GM04503 (cell line): ENCODE data around the gene RAB10.
A peak's percentile ranks its signal among the peaks of the same experiment; 100 is the strongest.
"Not testable (repeated sequence)": the region's sequence is repeated elsewhere in the genome, so short reads cannot be mapped to it uniquely, and the experiment has no call there.

Source experiments
- DNase-seq: peaks from one replicate; pipeline ENCODE4 v3.0.0-alpha.2; 2012; ENCODE audit warnings: low read depth

RAB10 gene

DNA sequence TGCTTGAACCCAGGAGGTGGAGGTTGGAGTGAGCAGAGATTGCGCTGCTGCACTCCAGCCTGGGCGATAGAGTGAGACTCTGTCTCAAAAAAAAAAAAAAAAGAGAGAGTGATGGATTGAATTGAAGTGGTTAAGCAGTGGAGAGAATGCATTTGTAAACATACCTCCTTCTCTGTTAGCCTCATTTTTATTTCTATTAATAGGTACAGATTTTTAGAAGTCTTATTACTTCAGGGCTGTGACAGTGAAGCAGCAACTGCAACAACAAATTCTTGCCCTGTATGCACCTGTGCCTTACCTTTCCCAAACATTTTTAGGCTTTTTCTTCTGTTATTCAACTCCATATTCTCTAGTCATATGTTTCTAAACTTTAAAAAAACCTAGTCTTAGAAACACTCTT, 55.5 kb downstream of the RAB10 start:
- DNase-seq = no peak

DNA sequence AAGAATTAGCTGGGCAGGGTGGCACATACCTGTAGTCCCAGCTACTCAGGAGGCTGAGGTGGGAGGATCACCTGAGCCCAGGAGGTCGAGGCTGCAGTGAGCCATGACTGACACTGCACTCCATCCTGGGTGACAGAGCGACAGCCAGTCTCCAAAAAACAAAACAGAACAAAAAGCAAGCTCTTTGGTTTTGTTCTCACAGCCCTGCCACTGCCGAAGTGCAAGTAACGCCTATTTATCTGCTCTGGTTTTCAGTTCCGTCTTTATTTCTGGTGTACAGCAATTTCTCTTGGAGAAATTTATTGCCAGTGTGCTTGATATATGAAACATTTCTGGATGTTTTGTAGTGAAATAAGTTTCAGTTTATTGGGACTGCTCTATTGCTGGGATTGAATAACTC, 61.9 kb downstream of the RAB10 start:
- no peak for DNase-seq

DNA sequence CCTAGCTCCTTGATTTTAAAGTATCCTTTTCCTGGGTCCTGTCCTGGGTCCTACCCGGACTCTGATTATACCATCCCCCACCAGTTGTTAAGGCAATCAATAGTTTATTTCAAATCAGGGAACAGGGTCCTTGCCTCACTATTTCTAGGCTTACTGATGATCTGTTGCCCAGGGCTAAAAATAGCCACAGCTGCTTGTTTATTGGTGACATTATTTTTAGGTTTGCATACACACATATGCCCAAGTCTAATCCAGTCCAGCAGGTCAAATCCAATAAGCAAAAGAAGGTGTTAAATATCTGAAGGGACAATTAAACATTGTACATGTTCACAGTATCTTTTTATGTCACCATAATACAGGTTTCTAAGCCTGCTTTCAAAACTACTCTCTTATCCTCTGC, 66.0 kb downstream of the RAB10 start:
- DNase-seq = no peak

DNA sequence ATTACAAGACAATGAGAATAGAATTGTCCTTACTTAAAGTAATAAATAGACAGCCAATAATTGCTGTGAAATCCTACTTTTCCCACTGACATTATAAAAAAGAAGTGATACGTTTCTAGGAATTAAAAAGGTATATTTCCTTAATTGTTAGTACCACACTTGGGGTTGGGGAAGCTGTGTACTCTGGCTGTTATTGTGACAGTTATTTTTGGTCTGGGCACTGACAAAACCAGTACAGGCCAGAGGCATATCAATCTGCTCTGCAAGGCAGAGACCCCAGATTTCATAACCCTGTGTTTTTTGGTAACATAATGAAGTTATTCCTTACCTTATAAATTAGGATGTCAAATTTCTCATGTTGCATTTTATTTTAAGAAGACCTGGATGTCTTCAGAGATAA, 66.5 kb downstream of the RAB10 start:
- DNase-seq = no peak

DNA sequence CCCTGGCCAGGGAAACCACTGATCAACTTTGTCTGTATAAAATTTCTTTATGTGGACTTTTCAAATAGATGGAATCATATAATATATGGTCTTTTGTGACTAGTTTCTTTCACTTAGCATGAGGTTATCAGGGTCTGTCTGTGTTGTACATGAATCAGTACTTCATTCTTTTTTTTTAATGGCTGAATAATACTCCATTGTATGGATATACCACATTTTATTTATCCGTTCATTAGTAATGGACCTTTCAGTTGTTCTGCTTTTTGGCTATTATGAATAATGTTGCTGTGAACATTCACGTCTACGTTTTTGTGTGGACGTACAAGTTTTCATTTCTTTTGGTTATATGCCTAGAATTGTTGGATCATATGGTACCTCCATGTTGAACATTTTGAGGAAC, 69.9 kb downstream of the RAB10 start:
- no peak for DNase-seq

DNA sequence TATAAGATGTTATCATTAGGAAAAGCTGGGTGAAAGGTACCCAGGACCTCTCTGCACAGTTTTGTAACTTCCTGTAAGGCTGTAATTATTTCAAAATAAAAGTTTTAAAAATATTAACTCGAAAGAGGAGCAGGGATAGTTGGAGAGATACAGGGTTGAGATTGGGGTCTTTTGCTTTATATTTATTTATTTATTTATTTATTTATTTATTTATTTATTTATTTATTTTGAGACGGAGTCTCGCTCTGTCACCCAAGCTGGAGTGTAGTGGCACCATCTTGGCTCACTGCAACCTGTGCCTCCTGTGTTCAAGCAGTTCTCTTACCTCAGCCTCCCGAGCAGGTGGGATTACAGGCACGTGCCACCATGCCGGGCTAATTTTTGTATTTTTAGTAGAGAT, 74.8 kb downstream of the RAB10 start:
- not testable (repeated sequence) for DNase-seq

DNA sequence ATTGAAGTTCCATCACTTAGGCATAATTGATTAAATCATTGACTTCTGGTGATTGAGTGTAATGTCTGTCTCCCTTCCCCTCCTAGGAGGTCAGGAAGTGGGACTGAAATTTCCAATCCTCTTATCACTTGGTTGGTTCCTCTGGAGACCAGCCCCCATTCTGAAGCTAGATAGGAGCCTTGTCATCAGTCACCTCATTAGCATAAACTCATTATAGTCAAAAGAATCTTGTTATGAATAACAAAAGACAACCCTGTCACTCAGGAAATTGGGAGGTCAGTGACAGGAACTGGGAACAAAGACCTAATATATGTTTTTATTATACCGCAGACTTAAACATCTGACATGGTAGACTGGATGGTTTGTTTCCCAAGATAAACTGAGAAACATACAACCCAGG, 78.3 kb downstream of the RAB10 start:
- no peak for DNase-seq

DNA sequence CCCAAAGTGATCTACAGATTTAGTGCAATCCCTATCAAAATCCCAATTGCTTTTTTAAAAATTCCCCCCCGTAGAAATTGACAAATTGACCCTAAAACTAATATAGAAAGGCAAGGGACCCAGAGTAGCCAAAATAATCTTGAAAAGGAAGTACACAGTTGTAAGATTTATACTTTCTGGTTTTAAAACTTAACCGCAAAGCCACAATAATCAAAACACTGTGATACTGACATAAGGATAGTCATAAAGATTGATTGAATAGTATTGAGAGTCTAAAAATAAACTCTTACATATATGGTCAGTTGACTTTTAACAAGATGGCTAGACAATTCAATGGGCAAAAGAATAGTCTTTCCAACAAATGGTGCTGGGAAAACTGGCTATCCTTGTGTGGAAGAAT, 80.3 kb downstream of the RAB10 start:
- DNase-seq = no peak

DNA sequence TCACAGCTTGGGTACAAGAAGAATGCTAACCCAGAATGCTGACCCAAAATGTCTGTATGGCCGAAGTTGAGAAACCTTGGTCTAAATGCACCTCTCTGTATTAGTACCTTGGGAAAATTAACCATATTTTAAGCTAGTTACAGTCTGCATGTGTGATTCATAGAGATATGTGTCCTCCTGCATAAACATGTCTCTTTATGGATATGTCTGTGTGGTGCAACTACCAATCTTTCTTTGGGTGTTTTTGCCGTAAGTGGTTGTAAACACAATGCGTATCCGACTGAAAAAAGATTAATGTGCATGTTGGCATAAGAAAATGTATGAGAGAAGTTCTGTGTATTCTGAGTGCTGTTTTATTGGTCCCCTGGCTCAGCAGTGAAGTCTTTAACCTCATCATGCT, 84.8 kb downstream of the RAB10 start:
- DNase-seq = no peak

DNA sequence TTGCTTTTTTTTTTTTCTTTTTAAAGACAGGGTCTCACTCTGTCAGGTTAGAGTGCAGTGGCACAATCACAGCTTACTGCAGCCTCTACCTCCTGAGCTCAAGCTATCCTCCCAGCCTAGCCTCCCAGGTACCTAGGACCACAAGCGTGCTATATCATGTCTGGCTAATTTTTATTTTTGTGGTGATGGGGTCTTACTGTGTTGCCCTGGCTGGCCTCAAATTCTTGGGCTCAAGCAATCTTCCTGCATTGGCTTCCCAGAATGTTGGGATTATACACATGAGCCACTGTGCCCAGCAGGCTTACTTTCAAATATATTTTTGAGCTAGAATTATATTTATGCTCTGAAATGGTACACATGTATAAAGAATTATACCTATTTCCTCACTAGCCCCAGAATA, 85.6 kb downstream of the RAB10 start:
- DNase-seq = no peak

DNA sequence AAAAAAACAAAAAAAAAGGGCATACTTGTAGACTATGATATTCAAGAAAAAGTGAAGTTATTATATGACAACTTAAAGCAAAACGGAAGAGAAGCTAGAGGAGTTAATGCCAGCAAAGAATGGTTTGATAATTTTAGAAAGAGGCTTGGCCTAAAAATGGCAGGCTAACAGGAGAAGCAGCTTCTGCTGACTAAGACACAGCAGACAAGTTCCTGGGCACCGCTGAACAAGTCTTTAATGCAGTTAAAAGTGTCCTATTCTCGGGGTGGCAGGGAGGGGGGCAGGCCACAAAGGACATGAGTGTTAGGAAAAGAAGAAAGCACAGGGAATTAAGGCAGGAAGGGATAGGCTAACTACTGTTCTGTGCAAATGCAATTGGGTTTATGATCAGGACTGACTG, 88.7 kb downstream of the RAB10 start:
- no peak for DNase-seq

DNA sequence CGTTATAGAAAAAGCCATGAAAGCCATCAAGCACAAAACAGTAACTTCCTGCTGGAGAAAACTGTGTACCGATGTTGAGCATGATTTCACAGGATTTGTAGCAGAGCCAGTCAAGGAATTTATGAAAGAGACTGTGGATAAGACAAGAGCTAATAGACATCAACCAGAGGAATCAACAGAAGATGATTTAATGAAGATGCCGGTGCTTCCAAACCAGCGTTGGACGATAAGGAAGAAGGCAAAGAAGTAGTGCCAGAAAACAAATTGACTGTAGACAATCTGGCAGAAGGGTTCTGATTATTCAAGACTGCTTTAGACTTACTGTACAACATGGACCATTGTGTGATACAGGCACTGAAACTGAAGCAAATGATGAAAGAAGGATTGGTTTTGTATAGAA, 89.5 kb downstream of the RAB10 start:
- no peak for DNase-seq

DNA sequence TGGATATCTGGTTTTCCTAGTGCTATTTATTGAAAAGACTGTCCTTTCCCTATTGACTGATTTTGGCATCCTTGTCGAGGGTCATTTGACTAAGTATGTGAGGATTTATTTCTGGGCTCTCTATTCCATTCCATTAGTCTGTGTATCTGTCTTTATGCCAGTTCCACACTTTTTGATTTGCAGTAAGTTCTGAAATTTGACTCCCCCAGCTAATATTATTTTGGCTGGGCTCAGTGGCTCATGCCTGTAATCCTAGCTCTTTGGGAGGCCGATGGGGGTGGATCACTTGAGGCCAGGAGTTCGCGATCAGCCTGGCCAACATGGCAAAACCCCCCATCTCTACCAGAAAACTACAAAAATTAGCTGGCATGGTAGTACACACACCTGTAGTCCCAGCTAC, 92.2 kb downstream of the RAB10 start:
- DNase-seq = no peak

DNA sequence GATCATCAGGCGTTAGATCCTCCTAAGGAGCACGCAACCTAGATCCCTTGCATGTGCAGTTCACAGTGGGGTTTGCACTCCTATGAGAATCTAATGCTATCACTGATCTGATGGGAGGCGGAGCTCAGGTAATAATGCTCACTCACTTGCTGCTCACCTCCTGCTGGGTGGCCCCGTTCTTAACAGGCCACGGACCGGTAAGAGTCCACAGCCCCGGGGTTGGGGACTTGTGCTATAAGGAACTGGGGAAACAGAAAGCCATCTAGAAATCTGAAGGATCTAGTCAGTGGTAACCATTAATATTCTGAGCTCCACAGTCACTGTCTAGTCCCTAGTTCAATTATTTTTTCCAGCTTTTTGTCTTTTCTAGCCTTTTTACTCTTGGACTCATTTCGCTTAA, 94.3 kb downstream of the RAB10 start:
- no peak for DNase-seq

DNA sequence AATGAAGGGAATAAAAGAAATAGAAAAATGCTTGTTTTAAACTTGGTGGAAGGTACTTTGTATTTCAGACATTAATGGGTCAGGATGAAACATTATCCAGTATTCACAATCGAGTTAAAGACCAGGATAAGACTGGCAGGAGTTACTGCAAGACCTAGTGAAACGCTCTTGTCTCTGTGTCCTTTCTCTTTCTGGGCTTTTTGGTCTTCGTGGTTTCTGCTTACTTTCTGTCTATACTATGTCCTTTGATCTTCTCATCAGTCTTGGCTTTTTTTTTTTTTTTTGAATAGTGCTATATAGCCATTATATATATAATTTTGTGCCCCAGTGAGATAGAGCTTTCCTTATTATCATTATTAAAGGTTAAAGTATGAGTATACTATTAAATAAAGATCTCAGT, 96.9 kb downstream of the RAB10 start:
- DNase-seq = no peak

DNA sequence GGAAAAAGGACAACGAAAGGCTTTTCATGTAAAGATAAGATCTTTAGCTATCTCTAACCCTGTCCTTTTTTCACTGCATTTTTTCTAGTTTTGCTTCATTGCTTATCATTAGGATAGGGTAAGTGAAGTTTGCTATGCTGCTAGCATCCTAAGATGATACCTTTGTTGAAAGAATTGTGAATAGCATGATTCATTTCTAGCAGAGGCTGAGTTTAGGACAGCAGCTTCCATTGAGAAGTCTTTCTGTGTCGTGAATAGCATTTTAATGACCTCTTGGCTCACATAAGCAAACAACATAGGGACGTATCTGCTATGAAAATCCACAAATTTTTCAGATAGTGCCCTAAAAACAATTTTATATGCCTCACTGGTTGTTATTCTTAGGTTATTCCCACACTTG, 102.6 kb downstream of the RAB10 start:
- no peak for DNase-seq

DNA sequence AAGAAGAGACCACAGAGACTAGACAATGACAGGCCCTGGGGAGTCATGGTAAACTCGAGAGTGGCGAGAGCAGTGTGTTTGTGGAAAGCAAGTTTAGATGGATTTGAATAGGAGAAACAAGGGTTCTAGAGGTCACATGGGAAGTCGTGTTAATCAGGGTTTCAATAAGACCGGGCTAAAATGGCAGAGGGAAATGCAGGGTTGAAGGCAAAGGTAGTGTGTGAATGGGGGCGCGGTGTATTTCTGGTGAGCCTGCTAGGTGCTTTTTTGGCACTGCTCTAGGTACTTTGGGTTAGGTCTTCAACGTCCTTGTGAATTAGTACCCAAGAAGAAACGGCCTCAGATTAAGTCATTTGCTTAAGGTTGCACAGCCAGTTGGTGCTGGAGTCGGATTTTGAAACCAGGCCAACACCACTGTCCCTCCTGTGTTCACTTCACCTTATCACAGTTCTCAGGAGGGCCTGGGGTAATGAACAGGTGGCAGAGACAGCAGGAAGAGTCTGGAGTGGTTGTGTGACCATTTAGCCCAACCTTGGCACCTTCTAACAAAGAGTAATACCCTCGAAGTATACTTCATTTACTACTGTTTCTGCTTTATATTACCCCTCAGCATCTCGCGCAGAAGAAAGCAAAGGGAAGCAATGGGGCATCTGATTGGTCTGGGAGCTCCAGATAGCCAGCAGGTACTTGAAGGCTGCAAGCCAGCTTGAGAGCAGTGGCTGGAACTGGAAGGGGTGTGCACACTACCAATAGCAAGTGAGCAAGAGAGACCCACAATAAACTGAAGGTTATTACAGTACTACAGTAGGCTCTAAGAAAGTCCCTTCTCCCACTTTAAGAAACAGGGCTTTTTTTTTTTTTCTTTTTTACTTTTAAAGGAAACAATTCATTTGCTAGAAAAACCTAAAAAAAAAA, 105.6 kb downstream of the RAB10 start:
- DNase-seq = no peak

DNA sequence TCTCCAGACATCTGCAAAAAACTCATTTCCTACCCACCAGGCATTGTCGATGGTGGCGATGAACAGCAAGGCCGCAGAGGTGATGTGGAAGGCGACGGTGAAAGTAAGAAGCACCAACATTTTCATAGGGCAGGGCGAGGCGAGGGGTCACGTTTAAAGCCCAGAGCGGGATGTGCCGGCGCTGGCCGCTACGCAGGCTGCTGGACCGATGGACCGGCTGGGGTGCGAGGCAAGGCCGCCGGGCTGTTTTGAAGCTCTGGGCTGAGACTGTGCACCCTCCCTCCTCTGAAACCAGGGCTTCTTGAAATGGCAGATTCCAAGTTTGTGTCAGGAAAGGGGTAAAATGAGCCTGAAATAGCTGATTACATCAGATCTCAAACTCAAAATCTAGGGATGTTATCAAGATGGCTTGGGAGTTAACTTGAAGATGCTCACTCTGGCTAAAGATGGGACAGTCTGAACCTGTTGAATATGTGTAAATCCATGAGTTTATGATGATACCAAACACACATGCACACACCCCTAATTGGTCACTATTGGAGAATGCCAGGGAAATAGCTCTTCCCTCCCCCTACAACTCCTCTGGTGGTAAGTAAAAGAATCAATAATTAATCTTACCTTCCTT, 107.4 kb downstream of the RAB10 start:
- DNase-seq = no peak

DNA sequence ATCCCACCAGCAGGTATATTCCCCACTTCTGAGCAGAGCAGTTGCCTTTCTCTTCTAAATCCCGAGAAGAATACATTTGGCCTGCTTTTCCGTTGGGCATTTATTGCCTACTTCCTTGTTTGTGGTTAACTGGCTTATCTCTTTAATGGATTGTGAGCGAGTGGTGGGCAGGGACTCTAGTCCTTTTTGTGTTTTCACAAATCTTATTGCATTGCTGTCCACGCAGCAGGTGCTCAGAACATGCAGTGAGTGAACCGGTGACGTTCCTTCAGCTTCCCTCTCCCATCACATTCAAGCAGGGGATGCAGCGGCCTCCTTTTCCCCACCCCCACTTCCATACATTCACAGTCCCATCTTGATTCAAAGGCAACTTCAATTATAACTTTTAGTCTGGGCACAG, 110.1 kb downstream of the RAB10 start:
- DNase-seq = no peak

DNA sequence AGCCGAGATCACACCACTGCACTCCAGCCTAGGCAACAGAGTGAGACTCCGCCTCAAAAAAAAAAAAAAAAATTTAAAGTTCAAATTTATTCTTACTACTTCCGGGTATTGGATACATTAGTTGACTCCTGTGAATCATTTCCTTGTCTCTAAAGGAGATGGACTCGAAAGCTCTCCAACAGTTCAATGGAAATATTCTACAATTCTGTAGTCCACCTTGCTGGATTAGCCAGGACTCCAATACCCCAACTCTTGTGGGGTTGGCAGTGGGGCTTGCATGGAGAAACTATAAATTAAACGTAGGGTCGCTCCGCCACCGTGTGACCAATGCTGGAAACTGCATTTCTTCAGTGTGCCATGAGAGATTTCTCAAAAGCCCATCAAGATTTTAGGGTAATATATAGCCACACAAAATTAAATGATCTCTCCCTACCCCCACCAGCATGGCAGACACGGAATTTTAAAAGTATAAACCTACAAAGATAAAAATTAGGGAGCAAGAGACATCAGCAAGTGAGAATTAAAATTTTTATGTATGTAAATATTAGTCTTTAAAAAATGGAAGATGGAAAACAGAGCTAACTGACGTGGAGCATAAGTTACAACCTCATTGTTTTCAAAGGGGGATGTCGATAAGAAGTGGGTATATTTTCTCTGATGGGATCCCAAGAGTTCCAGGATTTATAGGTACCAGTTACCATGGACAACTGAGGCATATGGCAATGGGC, 111.2 kb downstream of the RAB10 start:
- DNase-seq = peak; percentile 3

DNA sequence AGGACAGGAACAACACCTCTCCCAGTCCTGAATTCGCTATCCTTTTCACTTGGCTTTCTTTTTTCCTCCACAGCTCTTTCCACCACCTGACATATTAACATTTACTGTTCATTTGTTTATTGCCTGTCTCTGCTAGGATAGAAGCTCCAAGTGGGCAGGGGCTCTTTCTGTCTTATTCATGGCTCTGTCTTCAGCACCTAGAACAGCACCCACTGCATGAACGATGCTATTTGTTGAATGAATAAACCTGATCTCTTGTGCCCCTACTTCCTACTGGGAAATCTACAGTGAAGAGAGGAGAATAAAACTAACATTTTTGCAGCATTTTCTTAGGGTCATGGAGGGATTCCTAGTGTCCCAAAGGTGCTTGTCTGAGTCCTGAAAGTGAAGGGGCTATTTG, 114.6 kb downstream of the RAB10 start:
- DNase-seq = no peak

DNA sequence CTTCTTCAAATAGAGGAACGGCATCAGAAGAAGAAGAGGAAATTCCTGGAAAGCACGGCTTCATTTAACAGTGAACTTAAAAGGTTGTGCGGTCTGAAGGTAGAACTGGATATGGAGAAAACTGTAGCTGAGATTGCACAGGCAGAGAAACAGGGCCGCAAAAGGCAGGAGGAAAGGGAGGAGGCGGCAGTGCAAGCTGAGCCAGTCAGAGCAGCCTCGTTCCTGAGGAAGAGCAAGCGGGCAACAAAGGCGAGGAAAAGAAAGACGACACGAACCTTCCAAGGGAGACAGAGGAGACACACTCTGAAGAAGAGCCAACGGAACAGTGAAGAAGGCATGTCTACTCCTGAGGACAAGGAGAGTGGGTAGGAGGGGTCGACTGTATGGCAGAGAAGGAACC, 116.4 kb downstream of the RAB10 start:
- DNase-seq = no peak

DNA sequence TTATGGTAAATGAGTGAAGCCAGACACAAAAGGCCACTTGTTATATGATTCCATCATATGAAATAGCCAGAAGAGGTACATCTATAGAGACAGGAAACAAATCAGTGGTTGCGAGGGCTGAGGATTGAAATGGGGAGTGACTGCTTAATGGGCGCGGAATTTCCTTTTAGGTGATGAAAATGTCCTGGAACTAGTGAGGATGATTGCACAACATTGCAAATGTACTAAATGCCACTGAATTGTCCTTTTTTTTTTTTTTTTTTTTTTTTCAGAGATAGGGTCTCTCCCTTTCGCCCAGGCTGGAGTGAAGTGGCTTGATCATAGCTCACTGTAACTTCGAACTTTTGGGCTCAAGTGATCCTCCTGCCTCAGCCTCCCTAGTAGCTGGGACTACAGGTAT, 123.7 kb downstream of the RAB10 start:
- DNase-seq = no peak
